Transverse colon (tissue), 4 donors: ENCODE results near the gene LSAMP. TPM values are rescaled to one million over a fixed set of nuclear protein-coding genes. Genes with fewer than 3 reads are reported as not detected.

Source experiments
- DNase-seq: peaks from one replicate; pipeline ENCODE4 v3.0.0-alpha.2; 2019
- H3K27ac ChIP-seq, 4 donors: fragments of 200-600 bp; sonication (generic); 2 replicates each; pipeline ENCODE4 v1.5.1; 2016 to 2018; ENCODE audit warnings: inconsistent platforms in 4 of 4
- H3K27me3 ChIP-seq: fragments of 200-600 bp; sonication (generic); 2 replicates; pipeline ENCODE4 v1.5.1; 2017; ENCODE audit warnings: inconsistent platforms
- H3K36me3 ChIP-seq, 4 donors: fragments of 200-600 bp; sonication (generic); 2 replicates each; pipeline ENCODE4 v1.5.1; 2017 to 2019; ENCODE audit warnings: inconsistent platforms in 4 of 4
- H3K4me1 ChIP-seq, 4 donors: fragments of 200-600 bp; sonication (generic); 2 replicates each; pipeline ENCODE4 v1.5.1; 2017 to 2020; ENCODE audit warnings: inconsistent platforms in 4 of 4
- H3K4me3 ChIP-seq, 4 donors: fragments of 200-600 bp; sonication (generic); 1 replicate in 1 of 4; 2 replicates in 3 of 4; pipeline versions ENCODE4 v1.5.1 to v1.6.1; 2017 to 2019; ENCODE audit warnings: inconsistent platforms in 4 of 4
- H3K9me3 ChIP-seq, 2 donors: fragments of 200-600 bp; sonication (generic); 2 replicates each; pipeline ENCODE4 v1.5.1; 2017 to 2019; ENCODE audit warnings: inconsistent platforms in 2 of 2
- CTCF ChIP-seq, 5 experiments: fragments of 200-600 bp in 3 of 5; fragments of 450-650 bp in 2 of 5; sonication (generic) in 3 of 5; IDR thresholded peaks; 1 replicate in 2 of 5; 2 replicates in 3 of 5; pipeline ENCODE4 v1.5.1; 2016 to 2017; ENCODE audit warnings: antibody characterized with exemption in 5 of 5, inconsistent platforms in 3 of 5, mild to moderate bottlenecking in 2 of 5, moderate library complexity in 1 of 5
- EP300 ChIP-seq: sonication (generic); formaldehyde crosslinking; IDR thresholded peaks from one replicate; pipeline ENCODE4 v1.6.1; 2017; ENCODE audit warnings: antibody characterized with exemption, low read depth
- POLR2A ChIP-seq: fragments of 450-650 bp; IDR thresholded peaks from one replicate; pipeline ENCODE4 v1.6.1; 2016; ENCODE audit warnings: antibody characterized with exemption, mild to moderate bottlenecking, moderate library complexity
- POLR2AphosphoS5 ChIP-seq, 3 donors: sonication (generic); formaldehyde crosslinking; IDR thresholded peaks; one replicate each; pipeline ENCODE4 v1.6.1; 2016; ENCODE audit warnings: antibody characterized with exemption in 3 of 3
- WGBS, 2 donors: methylation state at CpG; one replicate each; pipeline ENCODE4 v1.1.5; 2018; ENCODE audit warnings: low coverage in 1 of 2; 5-methylcytosine and 5-hydroxymethylcytosine counted together
- in situ Hi-C, 4 donors: fragments of 200-750 bp; cut with MboI; loops; one replicate each; pipeline versions ENCODE4 v1.15.0 to v1.15.1; 2017; ENCODE audit warnings: low sequenced_read_pairs in 3 of 4, low pct_ligation_motif_present in 1 of 4, low pct_unique_long_range_greater_than_20kb in 1 of 4
- intact Hi-C: fragments of 100-400 bp; cut with DNase I; formaldehyde crosslinking; loops from one replicate; pipeline ENCODE4 v1.15.1; 2023; ENCODE audit warnings: low total_unique reads
- total RNA-seq, 4 donors: library from RNA; depleted of rRNA; stranded (reverse); fragments of >200 nt; gene quantifications; one replicate each; pipeline ENCODE4 v1.1.0, GENCODE V29; 2016

LSAMP gene
- total RNA-seq, 4 donors from 2014 or later, result 3.4 to 8.2 (median 5.4) TPM

GRCh38 chr3:116337229-116337628 lies 108.1 kb downstream of the LSAMP start:
- 67 to 70% methylated on average over 1 of the region's 1 CpG for WGBS, 2 donors
- Histone ChIP-seq H3K4me1 (no peaks in the 10 kb centered on the region), H3K27ac (no peak overlapping the region), H3K36me3 (no peaks in the 10 kb centered on the region), H3K4me3 (no peak overlapping the region), H3K9me3 (peaks cover 4 to 9% of the 10 kb centered on the region in 2 donors), H3K27me3 (no peaks in the 10 kb centered on the region)
- in situ Hi-C loops (no loop called here), intact Hi-C loops (no loop called here)
- no peak for DNase-seq
- TF ChIP-seq POLR2AphosphoS5 (IDR thresholded peaks at IDR 0.05) (no peak), CTCF (IDR thresholded peaks at IDR 0.05) (no peak), POLR2A (no peak), EP300 (no peak)

GRCh38 chr3:116331380-116331779 lies 113.9 kb downstream of the LSAMP start:
- in situ Hi-C loops, result no loop called here
- Histone ChIP-seq H3K4me1 (no peaks in the 10 kb centered on the region), H3K27me3 (no peaks in the 10 kb centered on the region), H3K4me3 (no peak overlapping the region), H3K36me3 (no peaks in the 10 kb centered on the region), H3K9me3 (peaks cover 9% of the 10 kb centered on the region in 2 donors), H3K27ac (no peak overlapping the region)
- no peak for TF ChIP-seq CTCF (IDR thresholded peaks at IDR 0.05)
- TF ChIP-seq EP300, result no peak
- no peak for TF ChIP-seq POLR2AphosphoS5 (IDR thresholded peaks at IDR 0.05)
- no peak for TF ChIP-seq POLR2A
- 60 to 79% methylated on average over 1 of the region's 1 CpG for WGBS, 2 donors
- intact Hi-C loops, result no loop called here
- DNase-seq, result no peak

- TF ChIP-seq EP300, result no peak
- TF ChIP-seq POLR2A, result no peak
- WGBS, 2 donors, result 63 to 85% methylated on average over 1 to 2 of the region's 2 CpGs
- Histone ChIP-seq H3K9me3 (no peaks in the 10 kb centered on the region), H3K27me3 (no peaks in the 10 kb centered on the region), H3K4me3 (no peak overlapping the region), H3K36me3 (no peaks in the 10 kb centered on the region), H3K4me1 (no peaks in the 10 kb centered on the region), H3K27ac (no peak overlapping the region)
- DNase-seq, result no peak
- intact Hi-C loops (no loop called here), in situ Hi-C loops (no loop called here)
Observed at GRCh38 chr3:116322750-116323375, 122.4 kb downstream of the LSAMP start.

- 36 to 81% methylated on average over 1 of the region's 1 CpG for WGBS, 2 donors
Observed at GRCh38 chr3:116318370-116318769, 126.9 kb downstream of the LSAMP start.

More at GRCh38 chr3:116318370-116318769, 126.9 kb downstream of the LSAMP start:
- H3K36me3 ChIP-seq, result no peaks in the 10 kb centered on the region
- no peaks in the 10 kb centered on the region for H3K4me1 ChIP-seq
- DNase-seq, result no peak
- H3K27ac ChIP-seq, result no peak overlapping the region
- intact Hi-C loops, result no loop called here
- H3K4me3 ChIP-seq, result no peak overlapping the region
- TF ChIP-seq CTCF (IDR thresholded peaks at IDR 0.05), result no peak
- TF ChIP-seq POLR2A, result no peak
- no peak for TF ChIP-seq EP300
- no peak for TF ChIP-seq POLR2AphosphoS5 (IDR thresholded peaks at IDR 0.05)
- no peaks in the 10 kb centered on the region for H3K9me3 ChIP-seq
- no peaks in the 10 kb centered on the region for H3K27me3 ChIP-seq
- in situ Hi-C loops, result no loop called here
